Endothelial cell of umbilical vein (primary cell): Measurements from ENCODE around the gene UNKL. TPM values are rescaled to one million over a fixed set of nuclear protein-coding genes. Genes with fewer than 3 reads are reported as not detected.
A peak's percentile ranks its signal among the peaks of the same experiment; 100 is the strongest.

ENCODE experiments used
- BruUV-seq: library from RNA; stranded (reverse); fragments of 400-500 nt; replicated peaks from 2 replicates; lab custom pipeline; 2021; lab: Mats Ljungman, UMichigan
- CTCF ChIA-PET: fragments of 300-600, 350-600 bp; sonication (Branson Sonifier 250); formaldehyde crosslinking; loops from one replicate; lab custom pipeline; 2021; ENCODE audit warnings: antibody characterized with exemption, inconsistent platforms; lab: Charles Lee
- POLR2A ChIA-PET: fragments of 300-600, 350-600 bp; sonication (Branson Sonifier 250); formaldehyde crosslinking; loops from one replicate; lab custom pipeline; 2021; ENCODE audit warnings: antibody characterized with exemption, inconsistent platforms; lab: Charles Lee
- DNase-seq: peaks from one replicate; pipeline ENCODE4 v3.0.0-alpha.2; 2011; ENCODE audit warnings: low read depth, low spot score
- FAIRE-seq: peaks from 2 replicates; lab custom pipeline; 2011; peaks lifted over from hg19 to GRCh38; lab: Jason Lieb, UNC
- H2AFZ ChIP-seq: 2 replicates; pipeline ENCODE4 v1.6.0; 2012; ENCODE audit warnings: low read depth, low read length, control low read depth, inconsistent platforms
- H3K27ac ChIP-seq: 2 replicates; pipeline ENCODE4 v1.5.1; 2011; ENCODE audit warnings: low read depth, mild to moderate bottlenecking, control low read depth, low read length, moderate library complexity; ENCODE audit not compliant: insufficient read depth
- H3K27me3 ChIP-seq, 2 experiments: 2 replicates each; pipeline versions ENCODE4 v1.6.0 to v1.6.1; 2011; ENCODE audit warnings: low read length in 2 of 2, mixed read lengths in 1 of 2; ENCODE audit not compliant: control insufficient read depth in 2 of 2, insufficient read depth in 2 of 2
- H3K36me3 ChIP-seq, 2 experiments: 2 replicates in 1 of 2; 3 replicates in 1 of 2; pipeline ENCODE4 v1.5.1; 2011; ENCODE audit warnings: low read length in 2 of 2, mild to moderate bottlenecking in 1 of 2, moderate library complexity in 1 of 2; ENCODE audit not compliant: control insufficient read depth in 2 of 2, insufficient read depth in 2 of 2; ENCODE audit errors: extremely low read depth in 1 of 2
- H3K4me1 ChIP-seq: 3 replicates; pipeline ENCODE4 v1.5.1; 2011; ENCODE audit warnings: mild to moderate bottlenecking, low read length; ENCODE audit not compliant: control insufficient read depth, insufficient read depth; ENCODE audit errors: extremely low read depth
- H3K4me2 ChIP-seq: 2 replicates; pipeline ENCODE4 v1.6.1; 2011; ENCODE audit warnings: low read length, control low read depth, mixed read lengths; ENCODE audit not compliant: insufficient read depth
- H3K4me3 ChIP-seq, 3 experiments: fragments of 200-600 bp in 1 of 3; sonication (generic), shearing (Covaris generic) in 1 of 3; replicated peaks in 1 of 3; 2 replicates each; pipeline ENCODE4 v1.5.1; 2011 to 2016; ENCODE audit warnings: control low read depth in 3 of 3, low read length in 3 of 3, mild to moderate bottlenecking in 2 of 3, inconsistent platforms in 1 of 3, low read depth in 1 of 3, moderate library complexity in 1 of 3; ENCODE audit not compliant: insufficient read depth in 1 of 3
- H3K79me2 ChIP-seq: 2 replicates; pipeline ENCODE4 v1.6.0; 2012; ENCODE audit warnings: low read length, inconsistent platforms; ENCODE audit not compliant: control insufficient read depth, insufficient read depth
- H3K9ac ChIP-seq: replicated peaks from 2 replicates; pipeline ENCODE3; 2011; ENCODE audit warnings: low read length, control low read depth; ENCODE audit not compliant: insufficient read depth; ENCODE audit errors: extremely low read depth
- H3K9me1 ChIP-seq: replicated peaks from 3 replicates; pipeline ENCODE4 v1.6.0; 2011; ENCODE audit warnings: mild to moderate bottlenecking, low read length; ENCODE audit not compliant: control insufficient read depth, insufficient read depth; ENCODE audit errors: extremely low read depth
- H3K9me3 ChIP-seq: replicated peaks from 2 replicates; pipeline ENCODE4 v1.5.1; 2012; ENCODE audit warnings: low read length, inconsistent platforms; ENCODE audit not compliant: control insufficient read depth, insufficient read depth
- H4K20me1 ChIP-seq: replicated peaks from 2 replicates; pipeline ENCODE3; 2011; ENCODE audit warnings: mild to moderate bottlenecking, low read length; ENCODE audit not compliant: control insufficient read depth, insufficient read depth; ENCODE audit errors: extremely low read depth
- EZH2 ChIP-seq: IDR thresholded peaks from 2 replicates; pipeline ENCODE4 v1.6.1; 2012; ENCODE audit warnings: borderline replicate concordance, low read depth, mild to moderate bottlenecking, moderate library complexity, low read length, inconsistent platforms; ENCODE audit not compliant: severe bottlenecking
- FOS ChIP-seq: IDR thresholded peaks from 2 replicates; pipeline ENCODE4 v1.6.1; 2011; ENCODE audit warnings: mild to moderate bottlenecking, low read length, moderate library complexity, borderline replicate concordance; ENCODE audit not compliant: insufficient read depth
- GATA2 ChIP-seq: IDR thresholded peaks from 2 replicates; pipeline ENCODE4 v1.7.0; 2011; ENCODE audit warnings: low read depth, mild to moderate bottlenecking, moderate library complexity, mixed read lengths, low read length; ENCODE audit not compliant: insufficient read length, insufficient read depth
- JUN ChIP-seq: IDR thresholded peaks from 2 replicates; pipeline ENCODE4 v1.6.1; 2011; ENCODE audit warnings: borderline replicate concordance, low read depth; ENCODE audit not compliant: insufficient read length, insufficient read depth
- MYC ChIP-seq: IDR thresholded peaks from one replicate; pipeline ENCODE4 v1.6.1; 2011; ENCODE audit warnings: mild to moderate bottlenecking, low read depth, low read length
- POLR2A ChIP-seq: IDR thresholded peaks from 2 replicates; pipeline ENCODE4 v1.6.1; 2012; ENCODE audit warnings: low read depth, mild to moderate bottlenecking, control low read depth, low read length
- POLR2AphosphoS5 ChIP-seq: IDR thresholded peaks from 2 replicates; pipeline ENCODE4 v1.6.1; 2012; ENCODE audit warnings: low read depth, mild to moderate bottlenecking, control low read depth, low read length, moderate library complexity; ENCODE audit not compliant: insufficient read depth
- dilution Hi-C: fragments of 300-500 bp; cut with MboI; formaldehyde crosslinking; loops from one replicate; pipeline ENCODE4 v1.15.0; 2019; ENCODE audit warnings: low sequenced_read_pairs; ENCODE audit not compliant: extremely low pct_ligation_motif_present
- intact Hi-C: fragments of 100-400 bp; cut with micrococcal nuclease; formaldehyde crosslinking; loops from one replicate; pipeline ENCODE4 v1.10.0; 2022
- polyA plus RNA-seq, 4 experiments: library from polyadenylated mRNA; depleted of rRNA in 3 of 4; stranded (reverse) in 3 of 4; unstranded in 1 of 4; fragments of >200 nt; gene quantifications; 2 replicates each; pipeline versions ENCODE4 v1.2.1 to v1.2.3, GENCODE V29; 2011 to 2012; ENCODE audit warnings: missing spikeins in 1 of 4
- total RNA-seq: library from RNA; stranded (reverse); gene quantifications from 2 replicates; pipeline ENCODE4 v1.2.3, GENCODE V29; 2021
- TF ChIP-seq, protein P1 (sequence below): IDR thresholded peaks from 2 replicates; pipeline ENCODE4 v1.6.1; 2011; ENCODE audit not compliant: insufficient read depth, insufficient read length
- TF ChIP-seq, protein P2 (sequence below), 2 donors: IDR thresholded peaks; 1 replicate in 1 of 2; 2 replicates in 1 of 2; pipeline ENCODE4 v1.5.1; 2011; ENCODE audit warnings: low read length in 2 of 2, mild to moderate bottlenecking in 2 of 2, moderate library complexity in 2 of 2, control low read depth in 1 of 2, inconsistent platforms in 1 of 2, low read depth in 1 of 2; ENCODE audit not compliant: insufficient read depth in 1 of 2; ENCODE audit errors: extremely low read depth in 1 of 2

UNKL gene
- total and polyA plus RNA-seq, 2 donors (not counting 3 experiments of a cell fraction or from before 2014, with no cell fraction given), result 17.1 to 32.8 TPM

DNA sequence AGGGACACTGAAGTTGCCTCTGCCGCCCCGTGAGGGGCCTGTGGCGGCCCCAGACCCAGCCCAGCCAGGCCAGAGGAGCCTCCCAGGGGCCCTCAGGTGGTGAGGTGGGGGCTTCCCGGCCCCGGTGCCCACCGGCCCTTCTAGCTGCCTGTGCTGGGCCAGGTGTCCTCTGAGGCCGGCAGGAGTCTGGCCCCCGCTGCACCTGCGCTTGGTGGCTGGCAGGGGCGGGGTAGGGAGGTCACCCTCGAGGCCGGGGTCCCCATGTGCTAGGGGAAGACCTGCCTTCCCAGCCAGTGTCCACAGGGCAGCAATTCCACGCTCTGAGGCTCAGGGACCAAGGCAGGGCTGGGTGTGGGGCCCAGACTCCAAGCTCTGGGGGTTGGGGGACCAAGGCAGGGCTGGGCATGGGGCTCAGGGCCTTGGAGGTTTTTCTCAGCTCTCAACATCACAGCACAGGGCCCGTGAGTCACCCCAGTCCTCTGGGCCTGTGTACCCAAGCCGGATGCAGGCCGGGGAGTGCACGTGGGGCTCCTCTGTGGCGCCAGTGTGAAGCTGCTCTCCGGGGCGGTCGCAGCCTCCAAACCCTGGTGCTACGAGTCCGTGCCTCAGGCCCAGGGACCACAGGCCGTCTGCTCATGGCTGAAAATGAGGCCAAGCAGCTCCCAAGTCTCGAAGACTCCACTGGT is 31.2 kb upstream of the UNKL start:
- H3K9ac ChIP-seq, result no peak overlapping the region
- no peaks in the 10 kb centered on the region for H4K20me1 ChIP-seq
- H3K4me3 ChIP-seq, result no peak overlapping the region
- peaks cover 0 to 17% of the 10 kb centered on the region in 2 experiments for H3K36me3 ChIP-seq
- CTCF ChIA-PET, result no interaction called here
- H3K79me2 ChIP-seq, result no peaks in the 10 kb centered on the region
- FAIRE-seq (no peak), DNase-seq (no peak)
- H3K4me2 ChIP-seq, result no peak overlapping the region
- no peak overlapping the region for H3K27ac ChIP-seq
- intact Hi-C loops, result no loop called here
- TSS peak; percentile 45 for BruUV-seq
- no peaks in the 10 kb centered on the region for H3K27me3 ChIP-seq
- dilution Hi-C loops, result no loop called here
- TF ChIP-seq, protein P1, sequence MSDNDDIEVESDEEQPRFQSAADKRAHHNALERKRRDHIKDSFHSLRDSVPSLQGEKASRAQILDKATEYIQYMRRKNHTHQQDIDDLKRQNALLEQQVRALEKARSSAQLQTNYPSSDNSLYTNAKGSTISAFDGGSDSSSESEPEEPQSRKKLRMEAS, result no peak
- TF ChIP-seq POLR2AphosphoS5 (no peak), POLR2A (no peak), FOS (no peak), MYC (no peak), EZH2 (no peak), GATA2 (no peak), JUN (no peak)
- TF ChIP-seq, protein P2, sequence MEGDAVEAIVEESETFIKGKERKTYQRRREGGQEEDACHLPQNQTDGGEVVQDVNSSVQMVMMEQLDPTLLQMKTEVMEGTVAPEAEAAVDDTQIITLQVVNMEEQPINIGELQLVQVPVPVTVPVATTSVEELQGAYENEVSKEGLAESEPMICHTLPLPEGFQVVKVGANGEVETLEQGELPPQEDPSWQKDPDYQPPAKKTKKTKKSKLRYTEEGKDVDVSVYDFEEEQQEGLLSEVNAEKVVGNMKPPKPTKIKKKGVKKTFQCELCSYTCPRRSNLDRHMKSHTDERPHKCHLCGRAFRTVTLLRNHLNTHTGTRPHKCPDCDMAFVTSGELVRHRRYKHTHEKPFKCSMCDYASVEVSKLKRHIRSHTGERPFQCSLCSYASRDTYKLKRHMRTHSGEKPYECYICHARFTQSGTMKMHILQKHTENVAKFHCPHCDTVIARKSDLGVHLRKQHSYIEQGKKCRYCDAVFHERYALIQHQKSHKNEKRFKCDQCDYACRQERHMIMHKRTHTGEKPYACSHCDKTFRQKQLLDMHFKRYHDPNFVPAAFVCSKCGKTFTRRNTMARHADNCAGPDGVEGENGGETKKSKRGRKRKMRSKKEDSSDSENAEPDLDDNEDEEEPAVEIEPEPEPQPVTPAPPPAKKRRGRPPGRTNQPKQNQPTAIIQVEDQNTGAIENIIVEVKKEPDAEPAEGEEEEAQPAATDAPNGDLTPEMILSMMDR (IDR thresholded peaks at IDR 0.05; ENCODE audit: extremely low read depth in 1 of 2, insufficient read depth in 1 of 2, low read depth in 1 of 2, low read length in 2 of 2), result no peak
- no peaks in the 10 kb centered on the region for H3K9me3 ChIP-seq
- H2AFZ ChIP-seq, result no peak overlapping the region
- POLR2A ChIA-PET, result no interaction called here
- H3K4me1 ChIP-seq, result no peaks in the 10 kb centered on the region
- H3K9me1 ChIP-seq, result no peaks in the 10 kb centered on the region
